HG03159 (cell line): ENCODE data around the gene ZNF384.
"Not testable (repeated sequence)": the region's sequence is repeated elsewhere in the genome, so short reads cannot be mapped to it uniquely, and the experiment has no call there.

Source experiments
- ATAC-seq: cut with Tn5 transposase; IDR thresholded peaks from one replicate; pipeline ENCODE4 v1.9.1; 2021; ENCODE audit warnings: mild to moderate bottlenecking, moderate library complexity; ENCODE audit not compliant: unreplicated experiment

Gene ZNF384

DNA sequence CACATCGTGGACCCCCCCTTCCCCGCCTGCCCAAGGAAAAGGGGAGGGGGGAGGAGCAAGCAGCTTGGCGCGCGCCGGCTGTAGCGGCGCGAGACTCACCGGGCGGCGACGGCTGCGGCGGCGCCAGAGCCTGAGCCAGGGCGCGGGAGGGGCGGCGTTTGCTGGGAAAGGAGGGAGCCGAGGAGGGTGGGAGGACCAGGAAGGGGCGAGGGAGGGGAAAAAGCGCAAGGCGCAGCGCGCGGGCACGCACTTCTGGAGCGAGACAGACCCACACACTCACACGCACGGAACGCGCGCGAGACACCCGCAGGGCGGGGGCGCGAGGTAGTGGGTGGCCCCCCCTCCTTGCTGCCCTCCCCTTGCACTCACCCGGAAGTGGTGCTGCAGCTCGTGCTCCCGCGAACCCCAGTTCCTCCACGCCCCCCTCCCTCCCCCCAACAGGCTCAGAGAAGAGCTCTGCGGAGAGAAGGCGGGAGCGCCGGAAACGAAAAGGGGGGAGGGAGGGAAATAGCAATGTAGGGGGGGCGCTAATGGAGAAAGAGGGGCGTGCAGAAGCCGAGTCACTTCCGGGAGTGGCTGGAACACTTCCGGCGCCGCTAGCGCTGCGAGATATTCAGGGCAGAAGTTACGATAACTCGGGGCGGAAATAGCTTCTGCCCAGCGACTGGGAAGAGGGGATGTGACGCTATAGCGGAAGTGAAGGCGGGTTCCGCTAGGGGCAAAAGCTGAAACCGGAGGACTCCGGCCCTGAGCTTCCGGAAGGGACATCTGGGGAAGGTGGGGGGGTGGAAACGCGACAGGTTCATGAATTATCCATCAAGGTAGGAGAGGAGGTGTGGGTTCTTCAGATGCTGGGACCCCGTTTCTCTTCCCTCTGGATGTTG, at the start of gene ZNF384:
ZNF384 (minus strand) TSS at position 377 of the 884 bp plus-strand sequence. CDS start 9,855 bp downstream, outside the sequence.
- ATAC-seq, result peak; percentile 80

DNA sequence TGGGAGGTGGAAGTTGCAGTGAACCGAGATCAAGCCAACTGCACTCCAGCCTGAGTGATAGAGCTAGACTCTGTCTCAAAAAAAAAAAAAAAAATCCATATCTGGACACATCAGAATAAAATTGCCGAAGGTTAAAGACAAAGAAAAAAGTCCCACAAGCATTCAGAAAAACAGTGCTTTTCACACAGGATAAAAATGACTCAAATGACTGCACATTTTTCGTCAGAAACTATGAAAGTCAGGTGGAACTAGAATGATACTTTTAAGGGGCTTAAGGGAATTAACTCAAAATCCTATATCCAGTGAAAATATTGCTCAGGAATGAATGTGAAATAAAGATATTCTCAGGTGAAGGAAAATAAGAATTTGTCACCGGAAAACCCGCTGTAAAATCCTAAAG, 47.6 kb upstream of the ZNF384 start:
- no peak for ATAC-seq

DNA sequence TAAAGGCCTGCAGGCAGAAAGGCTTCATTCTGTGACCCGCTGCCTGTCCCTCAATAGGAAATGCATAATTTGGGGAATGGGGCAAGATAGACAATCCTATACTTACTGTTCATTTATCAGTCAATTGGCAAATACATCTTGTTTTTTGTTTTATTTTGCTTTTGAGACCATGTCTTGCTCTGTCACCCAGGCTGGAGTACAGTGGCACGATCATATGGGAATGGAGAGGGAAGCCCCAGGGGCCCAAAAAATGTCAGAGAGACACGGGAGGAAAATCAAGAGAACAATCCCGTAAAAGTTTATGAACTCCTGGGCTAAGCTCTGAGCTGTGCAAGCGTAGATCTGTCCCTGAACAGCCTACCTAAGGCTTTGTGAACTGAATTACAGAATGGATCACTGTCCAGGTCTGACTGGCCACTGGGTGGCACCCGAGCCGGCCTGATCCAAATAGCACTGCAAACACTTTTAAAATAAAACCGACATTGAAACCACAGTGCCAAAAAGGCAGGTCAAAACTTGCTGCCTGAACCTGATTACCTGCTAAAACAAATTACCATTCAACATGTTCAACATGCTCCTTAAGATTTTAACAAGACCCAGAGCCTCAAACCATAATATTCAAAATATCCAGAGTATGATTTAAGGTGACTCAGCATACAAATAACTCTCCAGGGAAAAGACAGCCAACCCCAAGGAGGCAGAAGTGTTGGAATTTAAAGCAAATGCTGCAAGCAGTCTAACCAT, 46.4 kb upstream of the ZNF384 start:
- ATAC-seq, result no peak

DNA sequence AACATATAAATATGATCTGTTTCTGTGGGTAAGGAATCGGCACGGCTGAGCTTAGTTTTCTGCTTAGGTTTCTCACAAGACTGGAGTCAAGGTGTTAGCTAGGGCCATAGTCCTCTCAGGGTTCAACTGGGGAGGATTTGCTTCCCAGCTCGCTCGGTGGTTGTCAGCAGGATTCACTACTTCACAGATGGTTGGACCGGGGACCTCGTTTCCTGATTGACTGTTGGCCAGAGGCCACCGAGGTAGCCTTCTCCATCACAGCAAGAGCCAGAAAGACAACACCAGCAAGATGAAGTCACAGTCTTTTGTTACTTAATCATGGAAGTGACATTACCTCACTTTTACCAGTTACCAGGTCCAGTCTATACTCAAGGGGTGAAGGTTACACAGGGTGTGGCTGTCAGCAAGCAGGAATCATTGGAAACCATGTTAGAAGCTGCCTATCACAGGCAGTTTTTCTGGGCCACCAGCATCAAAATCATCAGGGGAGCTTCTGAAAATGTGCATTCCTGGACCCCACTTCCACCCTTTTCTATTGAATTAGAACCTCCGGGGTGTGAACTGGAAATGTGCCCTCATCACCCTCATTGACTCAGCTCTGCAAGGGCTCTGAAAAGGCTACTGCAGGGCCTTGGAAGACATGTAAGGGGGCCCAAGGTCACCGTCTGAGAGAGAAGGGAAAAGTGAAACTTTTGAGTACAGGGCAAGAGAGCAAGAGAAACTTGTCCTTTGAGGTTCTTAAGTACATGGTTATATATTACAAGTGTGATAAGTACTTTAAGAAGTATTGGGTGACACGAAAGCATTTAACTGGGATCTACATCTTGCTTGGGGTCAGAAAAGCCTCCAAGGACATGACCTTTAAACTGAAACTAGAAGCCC, 45.6 kb upstream of the ZNF384 start:
- no peak for ATAC-seq

DNA sequence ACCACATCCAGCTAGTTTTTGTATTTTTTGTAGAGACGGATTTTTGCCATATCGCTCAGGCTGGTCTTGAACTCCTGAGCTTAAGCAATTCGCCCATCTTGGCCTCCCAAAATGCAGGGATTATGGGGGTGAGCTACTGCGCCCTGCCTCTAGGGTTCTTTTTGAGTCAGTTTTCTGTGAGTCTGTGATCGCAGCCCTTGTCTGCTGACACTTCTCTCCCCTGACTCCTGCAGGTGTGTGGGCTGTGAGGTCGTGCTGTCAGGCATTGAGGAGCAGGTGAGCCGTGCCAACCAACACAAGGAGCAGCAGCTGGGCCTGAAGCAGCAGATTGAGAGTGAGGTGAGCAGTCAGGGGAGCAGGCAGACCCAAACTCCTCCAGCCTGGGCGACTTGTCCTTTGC, 41.0 kb upstream of the ZNF384 start:
- ATAC-seq, result no peak

DNA sequence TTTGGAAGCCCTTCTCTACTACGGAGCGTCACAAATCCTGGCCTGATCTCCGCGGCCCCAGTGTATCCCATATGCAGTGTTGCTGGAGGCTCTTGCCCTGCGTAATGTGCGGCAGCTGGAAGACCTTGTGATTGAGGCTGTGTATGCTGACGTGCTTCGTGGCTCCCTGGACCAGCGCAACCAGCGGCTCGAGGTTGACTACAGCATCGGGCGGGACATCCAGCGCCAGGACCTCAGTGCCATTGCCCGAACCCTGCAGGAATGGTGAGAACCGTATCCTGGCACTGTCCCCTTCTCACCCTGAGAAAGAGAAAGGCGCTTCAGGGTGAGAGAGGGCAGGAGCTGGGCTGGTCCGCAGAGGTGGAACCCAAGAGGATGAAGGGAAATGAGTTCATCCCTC, 40.0 kb upstream of the ZNF384 start:
- ATAC-seq, result no peak

DNA sequence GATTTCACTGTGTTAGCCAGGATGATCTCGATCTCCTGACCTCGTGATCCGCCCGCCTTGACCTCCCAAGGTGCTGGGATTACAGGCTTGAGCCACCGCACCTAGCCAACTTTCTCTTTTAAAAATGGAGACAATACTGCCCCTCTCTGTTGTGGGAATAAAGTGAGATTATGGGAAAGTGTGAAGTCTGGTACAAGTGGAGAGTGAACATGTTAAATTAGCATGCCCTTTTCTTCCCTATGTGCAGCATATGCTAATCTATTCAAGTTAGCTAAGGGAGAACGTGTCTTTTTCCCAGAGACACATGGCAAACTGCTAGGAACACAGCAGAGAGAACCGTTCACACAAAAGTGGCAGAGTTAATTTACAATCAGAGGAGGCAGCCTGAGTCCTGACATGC, 36.2 kb upstream of the ZNF384 start:
- no peak for ATAC-seq

DNA sequence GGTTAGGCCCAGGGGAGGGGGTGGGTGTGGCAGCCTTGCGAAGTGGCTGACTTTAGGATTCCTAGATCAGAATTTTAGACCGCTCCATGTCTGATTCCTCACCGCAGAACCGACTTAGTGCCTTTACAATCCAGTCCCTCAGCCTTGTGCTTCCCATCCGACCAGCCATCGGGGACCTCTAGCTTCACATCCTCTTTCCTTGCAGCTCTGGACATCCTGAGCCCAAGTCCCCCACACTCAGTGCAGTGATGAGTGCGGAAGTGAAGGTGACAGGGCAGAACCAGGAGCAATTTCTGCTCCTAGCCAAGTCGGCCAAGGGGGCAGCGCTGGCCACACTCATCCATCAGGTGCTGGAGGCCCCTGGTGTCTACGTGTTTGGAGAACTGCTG, 35.2 kb upstream of the ZNF384 start:
- ATAC-seq, result peak; percentile 30

DNA sequence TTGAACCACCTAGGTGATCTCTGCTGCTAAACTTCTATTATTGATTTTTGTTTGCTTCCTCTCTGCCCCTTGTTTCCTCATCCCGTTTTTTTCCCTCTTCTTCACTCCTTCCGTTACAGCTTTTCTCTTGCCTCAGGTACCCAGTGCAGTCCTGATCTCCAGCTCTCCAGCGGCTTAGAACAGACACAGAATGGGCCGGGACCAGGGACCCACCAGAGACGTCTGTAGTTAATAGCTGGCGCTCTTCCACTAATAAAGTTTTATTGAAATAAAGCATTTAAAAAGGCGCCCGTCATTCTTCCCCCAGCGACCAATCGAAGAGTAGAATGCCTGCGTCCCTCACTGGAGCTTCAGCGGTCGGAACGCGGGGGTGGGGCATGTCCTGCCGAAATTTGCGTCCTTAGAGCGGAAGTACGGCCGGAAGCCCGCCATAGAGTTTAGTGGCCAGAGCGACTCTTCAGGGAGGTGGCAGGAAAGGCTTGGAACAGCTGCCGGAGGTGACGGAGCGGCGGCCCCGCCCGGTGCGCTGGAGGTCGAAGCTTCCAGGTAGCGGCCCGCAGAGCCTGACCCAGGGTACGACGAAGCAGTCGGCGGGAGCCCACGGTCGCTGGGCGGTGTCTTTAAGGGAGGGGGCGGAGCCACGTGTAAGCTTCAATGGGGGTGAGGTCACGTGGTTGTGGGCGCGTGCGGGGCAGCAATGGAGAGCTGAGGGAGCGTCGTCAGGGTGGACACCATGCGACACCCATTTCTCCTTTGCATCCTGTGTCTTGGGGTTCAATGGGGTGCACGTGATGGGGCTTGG, 34.6 kb upstream of the ZNF384 start, which contains the start of gene COPS7A:
COPS7A (plus strand) TSS at position 440 of the 802 bp plus-strand sequence. CDS start 611 bp downstream, outside the sequence.
- peak; percentile 93 for ATAC-seq

DNA sequence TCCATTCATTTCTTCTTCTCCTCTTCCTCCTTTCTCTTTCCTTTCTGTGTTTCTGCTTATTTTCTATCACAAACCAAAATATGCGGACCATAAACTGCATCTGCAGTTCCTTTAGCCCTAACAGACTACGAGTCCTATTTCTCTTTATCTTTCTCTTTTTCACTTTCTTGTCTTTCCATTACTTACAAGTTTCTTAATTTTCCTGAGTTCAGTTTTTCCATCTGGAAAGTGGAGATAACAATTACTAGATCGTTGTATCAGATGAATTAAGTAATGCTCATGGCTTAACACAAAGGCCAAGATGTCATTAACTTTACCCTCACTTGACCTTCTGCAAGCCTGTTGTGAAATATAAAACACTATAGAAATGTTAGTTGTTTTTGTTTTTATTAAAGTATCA, 33.7 kb upstream of the ZNF384 start:
- ATAC-seq, result no peak

DNA sequence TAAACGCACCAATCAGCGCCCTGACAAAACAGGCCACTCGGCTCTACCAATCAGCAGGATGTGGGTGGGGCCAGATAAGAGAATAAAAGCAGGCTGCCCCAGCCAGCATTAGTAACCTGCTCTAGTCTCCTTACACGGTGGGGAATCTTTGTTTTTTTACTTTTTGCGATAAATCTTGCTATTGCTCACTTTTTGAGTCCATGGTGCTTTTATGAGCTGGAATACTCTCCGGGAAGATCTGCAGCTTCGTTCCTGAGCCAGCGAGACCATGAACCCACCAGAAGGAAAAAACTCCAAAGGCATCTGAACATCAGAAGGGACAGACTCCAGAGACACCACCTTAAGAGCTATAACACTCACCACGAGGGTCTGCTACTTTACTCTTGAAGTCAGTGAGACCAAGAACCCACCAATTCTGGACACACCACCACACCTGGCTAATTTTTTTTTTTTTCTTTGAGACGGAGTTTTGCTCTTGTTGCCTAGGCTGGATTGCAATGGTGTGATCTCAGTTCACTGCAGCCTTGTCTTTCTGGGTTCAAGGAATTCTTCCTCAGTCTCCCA, 27.8 kb upstream of the ZNF384 start:
- no peak for ATAC-seq

DNA sequence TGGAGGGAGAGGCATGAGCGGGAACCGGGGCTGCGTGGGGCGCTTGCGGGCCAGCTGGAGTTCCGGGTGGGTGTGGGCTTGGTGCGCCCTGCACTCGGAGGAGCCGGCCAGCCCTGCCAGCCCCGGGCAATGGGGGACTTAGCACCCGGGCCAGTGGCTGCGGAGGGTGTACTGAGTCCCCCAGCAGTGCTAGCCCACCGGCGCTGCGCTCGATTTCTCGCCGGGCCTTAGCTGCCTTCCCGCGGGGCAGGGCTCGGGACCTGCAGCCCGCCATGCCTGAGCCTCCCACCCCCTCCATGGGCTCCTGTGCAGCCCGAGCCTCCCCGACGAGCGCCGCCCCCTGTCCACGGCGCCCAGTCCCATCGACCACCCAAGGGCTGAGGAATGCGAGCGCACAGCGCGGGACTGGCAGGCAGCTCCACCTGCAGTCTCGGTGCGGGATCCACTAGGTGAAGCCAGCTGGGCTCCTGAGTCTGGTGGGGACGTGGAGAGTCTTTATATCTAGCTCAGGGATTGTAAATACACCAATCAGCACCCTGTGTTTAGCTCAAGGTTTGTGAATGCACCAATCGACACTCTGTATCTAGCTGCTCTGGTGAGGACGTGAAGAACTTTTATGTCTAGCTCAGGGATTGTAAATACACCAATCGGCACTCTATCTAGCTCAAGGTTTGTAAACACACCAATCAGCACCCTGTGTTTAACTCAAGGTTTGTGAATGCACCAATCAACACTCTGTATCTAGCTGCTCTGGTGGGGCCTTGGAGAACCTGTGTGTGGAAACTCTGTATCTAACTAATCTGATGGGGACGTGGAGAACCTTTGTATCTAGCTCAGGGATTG, 27.1 kb upstream of the ZNF384 start:
- ATAC-seq, result not testable (repeated sequence)

DNA sequence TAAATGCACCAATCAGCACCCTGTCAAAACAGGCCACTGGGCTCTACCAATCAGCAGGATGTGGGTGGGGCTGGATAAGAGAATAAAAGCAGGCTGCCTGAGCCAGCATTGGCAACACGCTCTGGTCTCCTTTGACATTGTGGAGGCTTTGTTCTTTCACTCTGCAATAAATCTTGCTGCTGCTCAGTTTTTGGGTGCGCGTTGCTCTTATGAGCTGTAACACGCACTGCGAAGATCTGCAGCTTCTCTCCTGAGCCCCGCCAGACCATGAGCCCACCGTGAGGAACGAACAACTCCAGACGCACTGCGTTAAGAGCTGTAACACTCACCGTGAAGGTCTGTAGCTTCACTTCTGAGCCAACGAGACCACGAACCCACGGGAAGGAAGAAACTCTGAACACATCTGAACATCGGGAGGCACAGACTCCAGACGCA, 19.8 kb upstream of the ZNF384 start:
- no peak for ATAC-seq

DNA sequence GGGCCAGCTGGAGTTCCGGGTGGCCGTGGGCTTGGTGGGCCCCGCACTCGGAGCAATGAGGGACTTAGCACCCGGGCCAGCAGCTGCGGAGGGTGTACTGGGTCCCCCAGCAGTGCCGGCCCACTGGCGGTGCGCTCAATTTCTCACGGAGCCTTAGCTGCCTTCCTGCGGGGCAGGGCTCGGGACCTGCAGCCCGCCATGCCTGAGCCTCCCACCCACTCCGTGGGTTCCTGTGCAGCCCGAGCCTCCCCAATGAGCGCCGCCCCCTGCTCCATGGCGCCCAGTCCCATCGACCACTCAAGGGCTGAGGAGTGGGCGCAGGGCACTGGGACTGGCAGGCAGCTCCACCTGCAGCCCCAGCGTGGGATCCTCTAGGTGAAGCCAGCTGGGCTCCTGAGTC, 19.2 kb upstream of the ZNF384 start:
- not testable (repeated sequence) for ATAC-seq

DNA sequence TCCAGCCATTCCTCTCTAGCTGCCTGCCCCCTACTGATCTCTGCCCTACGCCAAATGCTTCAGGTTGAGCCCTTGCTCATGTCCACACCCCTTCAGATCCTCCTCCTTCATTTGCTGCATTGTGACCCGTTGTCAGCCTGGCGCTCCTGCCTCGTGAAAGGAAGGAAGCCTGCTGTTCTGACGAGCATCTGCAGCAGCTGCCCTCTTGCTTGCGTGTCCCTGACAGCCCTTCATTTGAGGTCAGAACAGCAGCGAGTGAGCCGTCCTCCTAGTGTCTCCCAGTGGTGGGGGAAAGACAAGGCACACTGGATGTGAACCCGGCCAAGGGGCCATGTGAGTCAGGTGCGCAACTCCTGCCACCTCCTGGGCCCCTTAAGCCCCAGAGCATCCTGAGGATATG, 14.5 kb upstream of the ZNF384 start:
- ATAC-seq, result no peak

DNA sequence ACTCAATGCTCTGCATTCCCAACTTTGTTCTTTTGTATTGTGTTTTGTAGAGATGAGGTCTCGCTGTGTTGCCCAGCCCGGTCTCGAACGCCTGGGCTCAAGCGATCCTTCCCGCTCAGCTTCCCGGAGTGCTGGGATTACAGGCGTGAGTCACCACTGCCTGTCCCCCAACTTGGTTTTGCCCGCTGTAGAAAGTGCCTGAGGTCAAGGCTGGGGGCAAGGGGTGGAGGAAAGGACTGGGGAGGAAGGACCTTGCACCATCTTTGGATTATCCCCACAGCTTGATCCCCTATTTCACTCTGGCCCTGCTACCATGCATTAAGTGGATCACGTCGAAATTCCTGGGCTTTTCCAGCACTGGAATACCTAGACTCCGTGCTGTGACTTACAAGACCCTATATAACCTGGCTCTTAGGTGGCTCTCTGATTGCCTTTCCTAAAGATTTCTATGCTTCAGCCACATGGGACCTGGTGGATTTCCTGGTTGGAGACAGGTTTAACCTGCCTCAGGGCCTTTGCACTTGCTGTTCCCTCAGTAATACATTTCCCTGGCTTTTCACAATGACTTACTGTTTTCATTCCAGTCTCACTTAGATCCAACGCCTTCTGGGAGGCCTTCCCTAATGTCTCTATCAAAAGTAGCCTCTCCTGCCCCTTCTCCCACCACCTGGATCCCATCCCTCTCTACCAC, 12.0 kb upstream of the ZNF384 start:
- ATAC-seq, result no peak

DNA sequence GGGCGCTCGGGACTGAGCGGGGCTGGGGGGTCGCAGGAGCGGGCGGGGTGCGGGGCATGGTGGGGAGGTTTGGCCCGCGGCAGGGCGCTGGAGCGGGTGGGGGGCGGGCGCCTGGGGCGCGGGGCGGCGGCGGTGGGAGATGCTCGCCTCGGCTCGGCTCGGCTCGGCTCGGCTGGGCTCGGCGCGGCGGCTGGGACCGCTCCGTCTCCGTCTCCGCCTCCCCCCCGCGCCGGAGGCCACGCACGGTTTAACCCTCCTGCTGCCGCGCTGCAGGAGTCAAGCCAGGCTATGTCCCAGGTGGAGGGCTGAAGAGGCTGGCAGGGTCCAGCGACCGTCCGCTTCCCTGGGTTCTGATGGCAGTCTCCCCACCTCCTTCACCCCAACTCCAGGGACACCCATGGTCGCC, 11.5 kb upstream of the ZNF384 start, which contains the start of gene PIANP:
PIANP (minus strand) TSS at position 170 of the 406 bp plus-strand sequence. CDS start 2,754 bp downstream, outside the sequence.
- no peak for ATAC-seq

DNA sequence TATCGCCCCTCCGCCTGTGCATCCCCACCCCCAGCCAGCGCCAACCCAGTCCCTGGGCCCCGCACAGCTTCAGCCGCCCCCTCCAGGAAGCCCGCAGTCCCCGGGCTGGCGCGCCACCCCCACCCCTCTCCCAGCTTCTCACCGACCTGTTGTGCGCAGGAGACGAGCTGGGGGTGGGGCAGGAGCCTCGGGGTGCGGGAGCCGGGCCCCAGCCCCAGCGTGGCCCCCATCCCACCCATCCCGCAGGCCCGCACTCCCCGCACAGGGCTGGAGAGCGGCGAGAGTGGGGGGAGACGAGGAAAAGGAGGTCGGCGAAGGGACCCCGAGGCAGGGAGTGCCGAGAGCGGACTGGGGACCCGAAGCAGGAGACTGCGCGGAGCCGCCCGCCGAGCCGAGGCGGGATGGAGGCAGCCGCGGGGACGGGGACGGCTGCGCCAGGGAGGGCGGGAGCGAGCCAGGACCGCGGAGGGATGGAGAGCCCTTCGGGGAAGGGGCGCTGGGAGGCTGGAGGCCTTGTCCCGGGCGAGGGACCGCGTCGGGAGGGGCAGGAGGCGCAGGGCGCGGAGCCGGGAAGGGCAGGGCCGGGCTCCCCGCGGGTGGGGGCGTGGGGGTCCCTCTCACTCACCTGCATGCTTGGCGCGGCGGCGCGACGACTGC, 10.9 kb upstream of the ZNF384 start:
- ATAC-seq, result no peak
